WTC11 (cell line): ENCODE results near the gene SPOCK2. TPM values are rescaled to one million over a fixed set of nuclear protein-coding genes. Genes with fewer than 3 reads are reported as not detected.
A peak's percentile ranks its signal among the peaks of the same experiment; 100 is the strongest.

Source experiments
- ATAC-seq: fragments of 200-7000 bp; cut with Tn5 transposase; 2 replicates; pipeline ENCODE4 v1.10.0; 2021; ENCODE audit warnings: mild to moderate bottlenecking, moderate library complexity
- CTCF ChIA-PET: fragments of 300-600 bp; sonication (Branson Sonifier 250); formaldehyde crosslinking; loops from one replicate; lab custom pipeline; 2021; ENCODE audit warnings: antibody characterized with exemption; lab: Charles Lee
- POLR2A ChIA-PET: fragments of 350-600 bp; sonication (Branson Sonifier 250); formaldehyde crosslinking; loops from one replicate; lab custom pipeline; 2021; ENCODE audit warnings: antibody characterized with exemption; lab: Charles Lee
- DNase-seq: peaks from one replicate; pipeline ENCODE4 v3.0.0; 2021; ENCODE audit warnings: low spot score
- H3K27ac Mint-ChIP-seq: 2 replicates; pipeline ENCODE4 v1.8.0; 2021; ENCODE audit warnings: mixed read lengths
- H3K27me3 Mint-ChIP-seq: 2 replicates; pipeline ENCODE4 v1.8.0; 2021; ENCODE audit warnings: low read depth, mild to moderate bottlenecking, moderate library complexity, mixed read lengths
- H3K36me3 Mint-ChIP-seq: 2 replicates; pipeline ENCODE4 v1.8.0; 2021; ENCODE audit warnings: mixed read lengths
- H3K4me1 Mint-ChIP-seq: 2 replicates; pipeline ENCODE4 v1.8.0; 2022; ENCODE audit warnings: mixed read lengths
- H3K4me3 Mint-ChIP-seq: 2 replicates; pipeline ENCODE4 v1.8.0; 2021; ENCODE audit warnings: mild to moderate bottlenecking, moderate library complexity, mixed read lengths
- H3K9me3 Mint-ChIP-seq: 2 replicates; pipeline ENCODE4 v1.8.0; 2021; ENCODE audit warnings: mixed read lengths
- ATF6 ChIP-seq: sonication (generic); formaldehyde crosslinking; IDR thresholded peaks from 2 replicates; pipeline ENCODE4 v1.8.1; 2023; ENCODE audit warnings: mild to moderate bottlenecking, missing genetic modification reagents
- GABPB1 ChIP-seq: sonication (generic); formaldehyde crosslinking; IDR thresholded peaks from 2 replicates; pipeline ENCODE4 v1.8.1; 2023; ENCODE audit warnings: mild to moderate bottlenecking, missing genetic modification reagents
- HMGXB4 ChIP-seq: sonication (generic); formaldehyde crosslinking; IDR thresholded peaks from 2 replicates; pipeline ENCODE4 v1.8.1; 2023; ENCODE audit warnings: mild to moderate bottlenecking, moderate library complexity, missing genetic modification reagents
- JAZF1 ChIP-seq: fragments of 250-450 bp; sonication (Bioruptor Pico); IDR thresholded peaks from 2 replicates; pipeline ENCODE4 v1.9.0; 2021; ENCODE audit warnings: moderate library complexity, mild to moderate bottlenecking, inconsistent platforms
- MXD4 ChIP-seq: fragments of 250-450 bp; sonication (Bioruptor Pico); IDR thresholded peaks from 2 replicates; pipeline ENCODE4 v1.8.0; 2021; ENCODE audit warnings: mild to moderate bottlenecking, moderate library complexity, borderline replicate concordance
- NR2C2 ChIP-seq: sonication (generic); formaldehyde crosslinking; IDR thresholded peaks from 2 replicates; pipeline ENCODE4 v1.8.0; 2022; ENCODE audit warnings: mild to moderate bottlenecking, missing genetic modification reagents
- PRRX2 ChIP-seq: fragments of 250-450 bp; sonication (Bioruptor Pico); IDR thresholded peaks from 2 replicates; pipeline ENCODE4 v1.8.0; 2021; ENCODE audit warnings: mild to moderate bottlenecking
- RORB ChIP-seq: fragments of 250-450 bp; sonication (Bioruptor Pico); IDR thresholded peaks from 2 replicates; pipeline ENCODE4 v1.9.0; 2021; ENCODE audit warnings: mild to moderate bottlenecking
- STAT6 ChIP-seq: sonication (generic); formaldehyde crosslinking; conservative IDR thresholded peaks from 2 replicates; pipeline ENCODE4 v1.8.1; 2023; ENCODE audit warnings: mild to moderate bottlenecking, low read depth, missing genetic modification reagents, moderate library complexity
- TEAD4 ChIP-seq: sonication (generic); formaldehyde crosslinking; IDR thresholded peaks from 2 replicates; pipeline ENCODE4 v1.8.0; 2022; ENCODE audit warnings: mild to moderate bottlenecking, missing genetic modification reagents
- USF1 ChIP-seq: sonication (generic); formaldehyde crosslinking; IDR thresholded peaks from 2 replicates; pipeline ENCODE4 v1.8.0; 2022; ENCODE audit warnings: mild to moderate bottlenecking, missing genetic modification reagents
- ZBTB43 ChIP-seq: sonication (generic); formaldehyde crosslinking; IDR thresholded peaks from 2 replicates; pipeline ENCODE4 v1.8.1; 2023; ENCODE audit warnings: mild to moderate bottlenecking, missing genetic modification reagents
- ZMAT4 ChIP-seq: fragments of 250-450 bp; sonication (Bioruptor Pico); IDR thresholded peaks from 2 replicates; pipeline ENCODE4 v1.9.0; 2021; ENCODE audit warnings: mild to moderate bottlenecking
- ZNF317 ChIP-seq: sonication (generic); formaldehyde crosslinking; IDR thresholded peaks from 2 replicates; pipeline ENCODE4 v1.8.1; 2023; ENCODE audit warnings: low read depth, mild to moderate bottlenecking, moderate library complexity, missing genetic modification reagents, borderline replicate concordance
- ZNF512 ChIP-seq: sonication (generic); formaldehyde crosslinking; IDR thresholded peaks from 2 replicates; pipeline ENCODE4 v1.8.1; 2022; ENCODE audit warnings: missing genetic modification reagents, borderline replicate concordance
- total RNA-seq: library from RNA; stranded (reverse); gene quantifications from 3 replicates; pipeline ENCODE4 v1.2.3, GENCODE V29; 2021

Gene SPOCK2
- total RNA-seq, 1 experiment from 2014 or later = 4.7 TPM

- TF ChIP-seq HMGXB4 = no peak
- TF ChIP-seq ZNF317 (CRISPR knock-in tag) = no peak
- no peak for TF ChIP-seq ZNF512
- TF ChIP-seq ATF6 = no peak
Measured at GRCh38 chr10:72083790-72084459, 4.4 kb downstream of the SPOCK2 start (continued).

- DNase-seq (no peak), ATAC-seq (no peak)
- ChIA-PET POLR2A (no interaction called here), CTCF (interaction anchor here (0.6 to 1.3 kb wide), 3 partner anchors 35 to 393 kb away, joined by 3 to 5 read pairs (median 5); no protein-coding TSS in a partner anchor)
- Mint-ChIP-seq H3K4me1 (peaks cover 15% of the 10 kb centered on the region), H3K27ac (no peak overlapping the region), H3K36me3 (no peaks in the 10 kb centered on the region), H3K4me3 (no peak overlapping the region), H3K9me3 (no peaks in the 10 kb centered on the region), H3K27me3 (peaks cover 32% of the 10 kb centered on the region)
- TF ChIP-seq NR2C2 = 0 out of 2 replicates have a peak, but pooled peaks have one; percentile 12
- no peak for TF ChIP-seq ZBTB43 (CRISPR knock-in tag)
- TF ChIP-seq GABPB1 (CRISPR knock-in tag) = no peak
- TF ChIP-seq MXD4 = no peak
Measured at GRCh38 chr10:72082856-72083789, 5.2 kb downstream of the SPOCK2 start.

- CTCF ChIA-PET = interaction anchor here (1.3 kb wide), 1 partner anchor 12 kb away, joined by 4 read pairs; no protein-coding TSS in a partner anchor
- no peak for TF ChIP-seq PRRX2
- no peak for TF ChIP-seq USF1 (CRISPR knock-in tag)
- no peak for TF ChIP-seq STAT6 (CRISPR knock-in tag)
- no peak for TF ChIP-seq TEAD4 (CRISPR knock-in tag)
- TF ChIP-seq RORB (CRISPR knock-in tag) = no peak
- TF ChIP-seq ZMAT4 = no peak
- no peak for TF ChIP-seq JAZF1 (CRISPR knock-in tag)
Measured at GRCh38 chr10:72081772-72082590, 6.4 kb downstream of the SPOCK2 start.

More at GRCh38 chr10:72081772-72082590, 6.4 kb downstream of the SPOCK2 start:
- Mint-ChIP-seq H3K36me3 (no peaks in the 10 kb centered on the region), H3K4me3 (no peak overlapping the region), H3K4me1 (peaks cover 15% of the 10 kb centered on the region), H3K27ac (no peak overlapping the region), H3K27me3 (peaks cover 24% of the 10 kb centered on the region), H3K9me3 (no peaks in the 10 kb centered on the region)
- DNase-seq = no peak
- POLR2A ChIA-PET = no interaction called here
- ATAC-seq = no peak
